GM21423 (cell line): ENCODE measurements around the gene SLC16A8.

ENCODE experiments used
- ATAC-seq: cut with Tn5 transposase; IDR thresholded peaks from one replicate; pipeline ENCODE4 v1.9.1; 2021; ENCODE audit warnings: mild to moderate bottlenecking, moderate library complexity; ENCODE audit not compliant: unreplicated experiment

SLC16A8 gene

GRCh38 chr22:38032681-38033521, 51.1 kb downstream of the SLC16A8 start:
- ATAC-seq, result no peak

GRCh38 chr22:38031491-38031890, 52.5 kb downstream of the SLC16A8 start:
- ATAC-seq, result no peak

GRCh38 chr22:38030311-38031133, 53.5 kb downstream of the SLC16A8 start:
- ATAC-seq, result no peak

- no peak for ATAC-seq
These were observed 54.1 kb downstream of the SLC16A8 start for GRCh38 chr22:38029901-38030300.

- no peak for ATAC-seq
These were observed 54.6 kb downstream of the SLC16A8 start for GRCh38 chr22:38029370-38029769.

GRCh38 chr22:38028344-38029130, 55.4 kb downstream of the SLC16A8 start:
- no peak for ATAC-seq
